ENCODE results near the gene SUPT5H.

SUPT5H gene

GRCh38 chr19:39445196-39446111 is at the start of gene SUPT5H:
Gene SUPT5H, plus strand, starts transcription at chr19:39445582. Its CDS starts 309 bp downstream, at chr19:39445891.
- peak; percentile 97 for DNase-seq (ENCODE audit: low read depth)

- DNase-seq (ENCODE audit: low read depth), result peak; percentile 87
These were observed 47.8 kb upstream of the SUPT5H start for GRCh38 chr19:39397360-39398296.

- no peak for DNase-seq (ENCODE audit: low read depth)
These were observed 47.0 kb upstream of the SUPT5H start for GRCh38 chr19:39398297-39398864.

- DNase-seq (ENCODE audit: low read depth), result no peak
These were observed 45.7 kb upstream of the SUPT5H start for GRCh38 chr19:39399668-39400050.

GRCh38 chr19:39400061-39400460 is 45.3 kb upstream of the SUPT5H start:
- DNase-seq (ENCODE audit: low read depth), result no peak

GRCh38 chr19:39401070-39401548 is 44.3 kb upstream of the SUPT5H start:
- no peak for DNase-seq (ENCODE audit: low read depth)

GRCh38 chr19:39401549-39402345 is 43.6 kb upstream of the SUPT5H start:
- peak; percentile 76 for DNase-seq (ENCODE audit: low read depth)

- DNase-seq (ENCODE audit: low read depth), result peak; percentile 83
These were observed 42.8 kb upstream of the SUPT5H start for GRCh38 chr19:39402346-39403300.

GRCh38 chr19:39403331-39404312 is 41.8 kb upstream of the SUPT5H start:
- peak; percentile 94 for DNase-seq (ENCODE audit: low read depth)

GRCh38 chr19:39405261-39405957 is 40.0 kb upstream of the SUPT5H start:
- DNase-seq (ENCODE audit: low read depth), result no peak

- DNase-seq (ENCODE audit: low read depth), result peak; percentile 78
These were observed 39.3 kb upstream of the SUPT5H start for GRCh38 chr19:39405958-39406655.

GRCh38 chr19:39406656-39407409 is 38.5 kb upstream of the SUPT5H start, which contains the start of gene ZFP36:
Gene ZFP36, plus strand, starts transcription at chr19:39406847. Its CDS starts 58 bp downstream, at chr19:39406905.
- peak; percentile 81 for DNase-seq (ENCODE audit: low read depth)

GRCh38 chr19:39407410-39407659 is 38.0 kb upstream of the SUPT5H start:
- no peak for DNase-seq (ENCODE audit: low read depth)

- no peak for DNase-seq (ENCODE audit: low read depth)
These were observed 37.6 kb upstream of the SUPT5H start for GRCh38 chr19:39407660-39408391.

GRCh38 chr19:39408392-39409207 is 36.8 kb upstream of the SUPT5H start:
- no peak for DNase-seq (ENCODE audit: low read depth)
